Endothelial cell of umbilical vein (primary cell): ENCODE measurements around the gene SIPA1.

Experiments
- CTCF ChIP-seq, 2 donors: IDR thresholded peaks; 1 replicate in 1 of 2; 2 replicates in 1 of 2; pipeline ENCODE4 v1.5.1; 2011; ENCODE audit warnings: low read length in 2 of 2, mild to moderate bottlenecking in 2 of 2, moderate library complexity in 2 of 2, control low read depth in 1 of 2, inconsistent platforms in 1 of 2, low read depth in 1 of 2; ENCODE audit not compliant: insufficient read depth in 1 of 2; ENCODE audit errors: extremely low read depth in 1 of 2
- EZH2 ChIP-seq: IDR thresholded peaks from 2 replicates; pipeline ENCODE4 v1.6.1; 2012; ENCODE audit warnings: borderline replicate concordance, low read depth, mild to moderate bottlenecking, moderate library complexity, low read length, inconsistent platforms; ENCODE audit not compliant: severe bottlenecking
- FOS ChIP-seq: IDR thresholded peaks from 2 replicates; pipeline ENCODE4 v1.6.1; 2011; ENCODE audit warnings: mild to moderate bottlenecking, low read length, moderate library complexity, borderline replicate concordance; ENCODE audit not compliant: insufficient read depth
- JUN ChIP-seq: IDR thresholded peaks from 2 replicates; pipeline ENCODE4 v1.6.1; 2011; ENCODE audit warnings: borderline replicate concordance, low read depth; ENCODE audit not compliant: insufficient read length, insufficient read depth
- MYC ChIP-seq: IDR thresholded peaks from one replicate; pipeline ENCODE4 v1.6.1; 2011; ENCODE audit warnings: mild to moderate bottlenecking, low read depth, low read length
- POLR2A ChIP-seq: IDR thresholded peaks from 2 replicates; pipeline ENCODE4 v1.6.1; 2012; ENCODE audit warnings: low read depth, mild to moderate bottlenecking, control low read depth, low read length
- POLR2AphosphoS5 ChIP-seq: IDR thresholded peaks from 2 replicates; pipeline ENCODE4 v1.6.1; 2012; ENCODE audit warnings: low read depth, mild to moderate bottlenecking, control low read depth, low read length, moderate library complexity; ENCODE audit not compliant: insufficient read depth

- no peak for TF ChIP-seq CTCF (IDR thresholded peaks at IDR 0.05; ENCODE audit: extremely low read depth in 1 of 2, insufficient read depth in 1 of 2, low read depth in 1 of 2, low read length in 2 of 2)
- no peak for TF ChIP-seq JUN
- TF ChIP-seq EZH2 = no peak
- no peak for TF ChIP-seq POLR2AphosphoS5
- no peak for TF ChIP-seq POLR2A
- TF ChIP-seq MYC = no peak
- no peak for TF ChIP-seq FOS
Measured at GRCh38 chr11:65695459-65696241, 57.7 kb downstream of the SIPA1 start.
